ENCODE data around the gene SH3TC1. TPM values are rescaled to one million over a fixed set of nuclear protein-coding genes. Genes with fewer than 3 reads are reported as not detected.

SH3TC1 gene
- polyA plus RNA-seq, 2 of the 4 experiments (the other 2 are of a cell fraction), result 2.8 to 7.4 TPM

DNA sequence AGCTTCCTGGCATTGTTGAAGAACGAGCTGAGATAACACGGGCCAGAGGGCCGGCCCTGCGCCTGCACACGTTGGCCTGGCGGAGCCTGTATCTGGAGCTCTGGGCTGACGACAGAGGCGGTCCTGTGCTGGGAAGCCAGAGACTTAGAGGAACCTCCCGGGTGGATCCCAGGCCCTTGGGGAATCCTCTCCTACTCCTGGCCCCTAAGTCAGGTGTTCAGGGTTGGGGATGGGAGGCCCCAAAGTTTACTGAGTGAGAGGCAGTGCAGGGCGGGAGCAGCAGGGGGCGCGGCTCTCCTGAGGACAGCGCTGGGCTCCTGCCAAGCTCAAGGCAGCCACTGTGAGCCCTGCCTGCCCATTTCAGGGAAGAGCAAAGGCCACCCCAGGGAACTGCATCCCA lies 68.0 kb downstream of the SH3TC1 start (continued):
- TF ChIP-seq, protein P1, sequence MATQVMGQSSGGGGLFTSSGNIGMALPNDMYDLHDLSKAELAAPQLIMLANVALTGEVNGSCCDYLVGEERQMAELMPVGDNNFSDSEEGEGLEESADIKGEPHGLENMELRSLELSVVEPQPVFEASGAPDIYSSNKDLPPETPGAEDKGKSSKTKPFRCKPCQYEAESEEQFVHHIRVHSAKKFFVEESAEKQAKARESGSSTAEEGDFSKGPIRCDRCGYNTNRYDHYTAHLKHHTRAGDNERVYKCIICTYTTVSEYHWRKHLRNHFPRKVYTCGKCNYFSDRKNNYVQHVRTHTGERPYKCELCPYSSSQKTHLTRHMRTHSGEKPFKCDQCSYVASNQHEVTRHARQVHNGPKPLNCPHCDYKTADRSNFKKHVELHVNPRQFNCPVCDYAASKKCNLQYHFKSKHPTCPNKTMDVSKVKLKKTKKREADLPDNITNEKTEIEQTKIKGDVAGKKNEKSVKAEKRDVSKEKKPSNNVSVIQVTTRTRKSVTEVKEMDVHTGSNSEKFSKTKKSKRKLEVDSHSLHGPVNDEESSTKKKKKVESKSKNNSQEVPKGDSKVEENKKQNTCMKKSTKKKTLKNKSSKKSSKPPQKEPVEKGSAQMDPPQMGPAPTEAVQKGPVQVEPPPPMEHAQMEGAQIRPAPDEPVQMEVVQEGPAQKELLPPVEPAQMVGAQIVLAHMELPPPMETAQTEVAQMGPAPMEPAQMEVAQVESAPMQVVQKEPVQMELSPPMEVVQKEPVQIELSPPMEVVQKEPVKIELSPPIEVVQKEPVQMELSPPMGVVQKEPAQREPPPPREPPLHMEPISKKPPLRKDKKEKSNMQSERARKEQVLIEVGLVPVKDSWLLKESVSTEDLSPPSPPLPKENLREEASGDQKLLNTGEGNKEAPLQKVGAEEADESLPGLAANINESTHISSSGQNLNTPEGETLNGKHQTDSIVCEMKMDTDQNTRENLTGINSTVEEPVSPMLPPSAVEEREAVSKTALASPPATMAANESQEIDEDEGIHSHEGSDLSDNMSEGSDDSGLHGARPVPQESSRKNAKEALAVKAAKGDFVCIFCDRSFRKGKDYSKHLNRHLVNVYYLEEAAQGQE (IDR thresholded peaks at IDR 0.05), result no peak
- TF ChIP-seq TFCP2L1 (CRISPR knock-in tag; IDR thresholded peaks at IDR 0.05), result no peak
- TF ChIP-seq SMC3 (IDR thresholded peaks at IDR 0.05), result peak; percentile 77
- TF ChIP-seq RNF2 (IDR thresholded peaks at IDR 0.05; ENCODE audit: borderline replicate concordance, low read depth), result no peak
- TF ChIP-seq BHLHE40 (IDR thresholded peaks at IDR 0.05; ENCODE audit: low read depth, low read length), result no peak
- no peak for TF ChIP-seq NR3C1 (IDR thresholded peaks at IDR 0.05)
- no peak for TF ChIP-seq JUNB (IDR thresholded peaks at IDR 0.05)
- TF ChIP-seq CHD4 (IDR thresholded peaks at IDR 0.05; ENCODE audit: borderline replicate concordance), result no peak
- no peak for TF ChIP-seq NFE2L2 (conservative IDR thresholded peaks at IDR 0.05; ENCODE audit: low read length)
- TF ChIP-seq, protein P2, sequence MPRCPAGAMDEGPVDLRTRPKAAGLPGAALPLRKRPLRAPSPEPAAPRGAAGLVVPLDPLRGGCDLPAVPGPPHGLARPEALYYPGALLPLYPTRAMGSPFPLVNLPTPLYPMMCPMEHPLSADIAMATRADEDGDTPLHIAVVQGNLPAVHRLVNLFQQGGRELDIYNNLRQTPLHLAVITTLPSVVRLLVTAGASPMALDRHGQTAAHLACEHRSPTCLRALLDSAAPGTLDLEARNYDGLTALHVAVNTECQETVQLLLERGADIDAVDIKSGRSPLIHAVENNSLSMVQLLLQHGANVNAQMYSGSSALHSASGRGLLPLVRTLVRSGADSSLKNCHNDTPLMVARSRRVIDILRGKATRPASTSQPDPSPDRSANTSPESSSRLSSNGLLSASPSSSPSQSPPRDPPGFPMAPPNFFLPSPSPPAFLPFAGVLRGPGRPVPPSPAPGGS (IDR thresholded peaks at IDR 0.05), result no peak
- no peak for TF ChIP-seq GATA3 (IDR thresholded peaks at IDR 0.05; ENCODE audit: borderline replicate concordance)

DNA sequence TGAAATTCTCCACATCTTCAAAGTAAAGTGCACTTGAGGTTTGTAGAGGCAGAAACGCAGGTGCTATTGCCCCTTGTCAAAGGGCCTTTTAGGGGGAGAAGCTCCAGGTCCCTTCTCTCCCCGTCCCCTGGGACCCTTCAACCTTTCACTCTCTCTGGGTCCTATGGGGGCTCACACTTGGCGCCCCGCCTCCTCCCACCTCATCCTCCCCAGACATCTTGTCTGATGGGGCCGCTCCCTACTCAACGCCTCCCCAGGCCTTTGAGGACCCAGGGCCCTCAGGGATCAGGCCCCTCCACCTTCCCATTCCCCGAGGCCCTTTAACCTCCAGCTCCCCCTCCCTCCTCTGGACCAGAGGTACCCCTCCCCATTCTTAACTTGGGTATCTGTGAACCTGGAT lies 69.1 kb downstream of the SH3TC1 start:
- POLR2A ChIA-PET, result no interaction called here
- Histone ChIP-seq H3K4me3 (no peak overlapping the region), H3K27ac (no peak overlapping the region; a peak in 1 of 6 replicates), H3K4me1 (peaks cover 12% of the 10 kb centered on the region; the same call in 1 of the 3 replicates), H3K9me3 (no peaks in the 10 kb centered on the region), H3K4me2 (no peak overlapping the region)
- FAIRE-seq (no peak), DNase-seq (ENCODE audit: low read depth in 1 of 2, low spot score in 1 of 2) (no peak), ATAC-seq (no peak)
- CTCF ChIA-PET, result interaction anchor here (1.1 to 5.8 kb wide), 18 partner anchors 9 to 172 kb away, joined by 3 to 88 read pairs (median 8); partner anchors contain the start of genes ACOX3 and TRMT44
- WGBS (ENCODE audit: missing lambda C conversion rate), result 89% methylated on average over 7 of the region's 7 CpGs
- TF ChIP-seq ZFP36 (IDR thresholded peaks at IDR 0.05; ENCODE audit: borderline replicate concordance, partially characterized antibody) (no peak), POLR2AphosphoS2 (conservative IDR thresholded peaks at IDR 0.05; ENCODE audit: low read length) (no peak), MYC (IDR thresholded peaks at IDR 0.05; ENCODE audit: borderline replicate concordance, low read length) (no peak), SMC3 (IDR thresholded peaks at IDR 0.05) (no peak), KDM1A (IDR thresholded peaks at IDR 0.05; ENCODE audit: low read depth) (no peak), FOXS1 (CRISPR knock-in tag; IDR thresholded peaks at IDR 0.05) (no peak), FOSB (CRISPR knock-in tag; IDR thresholded peaks at IDR 0.05) (no peak), RNF2 (IDR thresholded peaks at IDR 0.05; ENCODE audit: borderline replicate concordance, low read depth) (no peak), RARB (CRISPR knock-in tag; IDR thresholded peaks at IDR 0.05) (no peak), EHF (CRISPR knock-in tag; IDR thresholded peaks at IDR 0.05) (no peak), RCOR1 (IDR thresholded peaks at IDR 0.05; ENCODE audit: low read depth, low read length) (no peak), CBX8 (IDR thresholded peaks at IDR 0.05) (no peak), NFE2L2 (conservative IDR thresholded peaks at IDR 0.05; ENCODE audit: low read length) (no peak), HEYL (CRISPR knock-in tag; IDR thresholded peaks at IDR 0.05) (no peak), EP300 (IDR thresholded peaks at IDR 0.05) (no peak)
- TF ChIP-seq, protein P1 (IDR thresholded peaks at IDR 0.05), result no peak
- TF ChIP-seq, protein P3, sequence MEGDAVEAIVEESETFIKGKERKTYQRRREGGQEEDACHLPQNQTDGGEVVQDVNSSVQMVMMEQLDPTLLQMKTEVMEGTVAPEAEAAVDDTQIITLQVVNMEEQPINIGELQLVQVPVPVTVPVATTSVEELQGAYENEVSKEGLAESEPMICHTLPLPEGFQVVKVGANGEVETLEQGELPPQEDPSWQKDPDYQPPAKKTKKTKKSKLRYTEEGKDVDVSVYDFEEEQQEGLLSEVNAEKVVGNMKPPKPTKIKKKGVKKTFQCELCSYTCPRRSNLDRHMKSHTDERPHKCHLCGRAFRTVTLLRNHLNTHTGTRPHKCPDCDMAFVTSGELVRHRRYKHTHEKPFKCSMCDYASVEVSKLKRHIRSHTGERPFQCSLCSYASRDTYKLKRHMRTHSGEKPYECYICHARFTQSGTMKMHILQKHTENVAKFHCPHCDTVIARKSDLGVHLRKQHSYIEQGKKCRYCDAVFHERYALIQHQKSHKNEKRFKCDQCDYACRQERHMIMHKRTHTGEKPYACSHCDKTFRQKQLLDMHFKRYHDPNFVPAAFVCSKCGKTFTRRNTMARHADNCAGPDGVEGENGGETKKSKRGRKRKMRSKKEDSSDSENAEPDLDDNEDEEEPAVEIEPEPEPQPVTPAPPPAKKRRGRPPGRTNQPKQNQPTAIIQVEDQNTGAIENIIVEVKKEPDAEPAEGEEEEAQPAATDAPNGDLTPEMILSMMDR (IDR thresholded peaks at IDR 0.05), result no peak
- TF ChIP-seq, protein P4, sequence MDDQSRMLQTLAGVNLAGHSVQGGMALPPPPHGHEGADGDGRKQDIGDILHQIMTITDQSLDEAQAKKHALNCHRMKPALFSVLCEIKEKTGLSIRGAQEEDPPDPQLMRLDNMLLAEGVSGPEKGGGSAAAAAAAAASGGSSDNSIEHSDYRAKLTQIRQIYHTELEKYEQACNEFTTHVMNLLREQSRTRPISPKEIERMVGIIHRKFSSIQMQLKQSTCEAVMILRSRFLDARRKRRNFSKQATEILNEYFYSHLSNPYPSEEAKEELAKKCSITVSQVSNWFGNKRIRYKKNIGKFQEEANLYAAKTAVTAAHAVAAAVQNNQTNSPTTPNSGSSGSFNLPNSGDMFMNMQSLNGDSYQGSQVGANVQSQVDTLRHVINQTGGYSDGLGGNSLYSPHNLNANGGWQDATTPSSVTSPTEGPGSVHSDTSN (IDR thresholded peaks at IDR 0.05), result no peak
- TF ChIP-seq, protein P5, sequence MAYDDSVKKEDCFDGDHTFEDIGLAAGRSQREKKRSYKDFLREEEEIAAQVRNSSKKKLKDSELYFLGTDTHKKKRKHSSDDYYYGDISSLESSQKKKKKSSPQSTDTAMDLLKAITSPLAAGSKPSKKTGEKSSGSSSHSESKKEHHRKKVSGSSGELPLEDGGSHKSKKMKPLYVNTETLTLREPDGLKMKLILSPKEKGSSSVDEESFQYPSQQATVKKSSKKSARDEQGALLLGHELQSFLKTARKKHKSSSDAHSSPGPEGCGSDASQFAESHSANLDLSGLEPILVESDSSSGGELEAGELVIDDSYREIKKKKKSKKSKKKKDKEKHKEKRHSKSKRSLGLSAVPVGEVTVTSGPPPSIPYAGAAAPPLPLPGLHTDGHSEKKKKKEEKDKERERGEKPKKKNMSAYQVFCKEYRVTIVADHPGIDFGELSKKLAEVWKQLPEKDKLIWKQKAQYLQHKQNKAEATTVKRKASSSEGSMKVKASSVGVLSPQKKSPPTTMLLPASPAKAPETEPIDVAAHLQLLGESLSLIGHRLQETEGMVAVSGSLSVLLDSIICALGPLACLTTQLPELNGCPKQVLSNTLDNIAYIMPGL (CRISPR knock-in tag; IDR thresholded peaks at IDR 0.05; ENCODE audit: borderline replicate concordance), result no peak
